ENCODE measurements around the gene SDR42E1. TPM values are rescaled to one million over a fixed set of nuclear protein-coding genes. Genes with fewer than 3 reads are reported as not detected.

The SDR42E1 gene
- total and polyA plus RNA-seq, 9 of the 15 experiments (the other 6 are each of a cell fraction or from before 2014, with no cell fraction given) = 0.13 to 1.3 (median 0.42) TPM

- TF ChIP-seq USF2 (CRISPR knock-in tag; IDR thresholded peaks at IDR 0.05) (no peak), E4F1 (CRISPR knock-in tag; IDR thresholded peaks at IDR 0.05; ENCODE audit: borderline replicate concordance) (no peak), ARID3B (CRISPR knock-in tag; IDR thresholded peaks at IDR 0.05; ENCODE audit: borderline replicate concordance) (no peak), POU5F1 (IDR thresholded peaks at IDR 0.05; ENCODE audit: borderline replicate concordance, low read depth, low read length, partially characterized antibody) (no peak), FOXK2 (conservative IDR thresholded peaks at IDR 0.05 in 1 of 2, IDR thresholded peaks at IDR 0.05 in 1 of 2; ENCODE audit: low read depth in 2 of 2) (no peak), KAT8 (IDR thresholded peaks at IDR 0.05; ENCODE audit: low read depth) (no peak), ZNF12 (CRISPR knock-in tag; IDR thresholded peaks at IDR 0.05) (no peak), FOXA1 (IDR thresholded peaks at IDR 0.05; ENCODE audit: borderline replicate concordance) (no peak), HLTF (IDR thresholded peaks at IDR 0.05) (no peak)
- TF ChIP-seq, protein P1, sequence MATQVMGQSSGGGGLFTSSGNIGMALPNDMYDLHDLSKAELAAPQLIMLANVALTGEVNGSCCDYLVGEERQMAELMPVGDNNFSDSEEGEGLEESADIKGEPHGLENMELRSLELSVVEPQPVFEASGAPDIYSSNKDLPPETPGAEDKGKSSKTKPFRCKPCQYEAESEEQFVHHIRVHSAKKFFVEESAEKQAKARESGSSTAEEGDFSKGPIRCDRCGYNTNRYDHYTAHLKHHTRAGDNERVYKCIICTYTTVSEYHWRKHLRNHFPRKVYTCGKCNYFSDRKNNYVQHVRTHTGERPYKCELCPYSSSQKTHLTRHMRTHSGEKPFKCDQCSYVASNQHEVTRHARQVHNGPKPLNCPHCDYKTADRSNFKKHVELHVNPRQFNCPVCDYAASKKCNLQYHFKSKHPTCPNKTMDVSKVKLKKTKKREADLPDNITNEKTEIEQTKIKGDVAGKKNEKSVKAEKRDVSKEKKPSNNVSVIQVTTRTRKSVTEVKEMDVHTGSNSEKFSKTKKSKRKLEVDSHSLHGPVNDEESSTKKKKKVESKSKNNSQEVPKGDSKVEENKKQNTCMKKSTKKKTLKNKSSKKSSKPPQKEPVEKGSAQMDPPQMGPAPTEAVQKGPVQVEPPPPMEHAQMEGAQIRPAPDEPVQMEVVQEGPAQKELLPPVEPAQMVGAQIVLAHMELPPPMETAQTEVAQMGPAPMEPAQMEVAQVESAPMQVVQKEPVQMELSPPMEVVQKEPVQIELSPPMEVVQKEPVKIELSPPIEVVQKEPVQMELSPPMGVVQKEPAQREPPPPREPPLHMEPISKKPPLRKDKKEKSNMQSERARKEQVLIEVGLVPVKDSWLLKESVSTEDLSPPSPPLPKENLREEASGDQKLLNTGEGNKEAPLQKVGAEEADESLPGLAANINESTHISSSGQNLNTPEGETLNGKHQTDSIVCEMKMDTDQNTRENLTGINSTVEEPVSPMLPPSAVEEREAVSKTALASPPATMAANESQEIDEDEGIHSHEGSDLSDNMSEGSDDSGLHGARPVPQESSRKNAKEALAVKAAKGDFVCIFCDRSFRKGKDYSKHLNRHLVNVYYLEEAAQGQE (IDR thresholded peaks at IDR 0.05; ENCODE audit: borderline replicate concordance) = peak; percentile 12; the same call in 1 of the 2 replicates
- TF ChIP-seq, protein P1 (CRISPR knock-in tag; IDR thresholded peaks at IDR 0.05; ENCODE audit: low read depth) = no peak
- TF ChIP-seq, protein P2, sequence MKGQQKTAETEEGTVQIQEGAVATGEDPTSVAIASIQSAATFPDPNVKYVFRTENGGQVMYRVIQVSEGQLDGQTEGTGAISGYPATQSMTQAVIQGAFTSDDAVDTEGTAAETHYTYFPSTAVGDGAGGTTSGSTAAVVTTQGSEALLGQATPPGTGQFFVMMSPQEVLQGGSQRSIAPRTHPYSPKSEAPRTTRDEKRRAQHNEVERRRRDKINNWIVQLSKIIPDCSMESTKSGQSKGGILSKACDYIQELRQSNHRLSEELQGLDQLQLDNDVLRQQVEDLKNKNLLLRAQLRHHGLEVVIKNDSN (CRISPR knock-in tag; IDR thresholded peaks at IDR 0.05) = no peak
These were observed 14.4 kb downstream of the SDR42E1 start (continued) for GRCh38 chr16:81996664-81997509.
